T-cell (primary cell): ENCODE results near the gene FCRL5. TPM values are rescaled to one million over a fixed set of nuclear protein-coding genes. Genes with fewer than 3 reads are reported as not detected.

Experiments used
- ATAC-seq, 4 experiments: fragments of 200-7000 bp in 3 of 4; fragments of 150-1000 bp in 1 of 4; cut with Tn5 transposase; replicated peaks in 1 of 4; 1 replicate in 3 of 4; 2 replicates in 1 of 4; pipeline ENCODE4 v1.10.0; 2021; ENCODE audit warnings: moderate library complexity in 3 of 4, mild to moderate bottlenecking in 2 of 4, moderate number of reproducible peaks in 1 of 4
- CTCF ChIA-PET, 2 donors: fragments of 300-600 bp; sonication (Branson Sonifier 250); formaldehyde crosslinking; loops; one replicate each; lab custom pipeline; 2022; ENCODE audit warnings: antibody characterized with exemption in 2 of 2; lab: Charles Lee
- POLR2A ChIA-PET, 2 donors: fragments of 300-600 bp; sonication (Branson Sonifier 250); formaldehyde crosslinking; loops; one replicate each; lab custom pipeline; 2022; ENCODE audit warnings: antibody characterized with exemption in 2 of 2; lab: Charles Lee
- DNase-seq, 35 experiments: peaks; one replicate each; pipeline versions ENCODE4 v3.0.0 to v3.0.0-alpha.2; 2013 to 2023
- H3K27ac ChIP-seq: one replicate; pipeline ENCODE4 v1.5.1; 2013; ENCODE audit warnings: low read length
- H3K27me3 ChIP-seq, 2 experiments: replicated peaks in 1 of 2; 1 replicate in 1 of 2; 2 replicates in 1 of 2; pipeline versions ENCODE4 v1.6.1 to v1.7.0; 2013; ENCODE audit warnings: low read length in 1 of 2, mixed read lengths in 1 of 2; ENCODE audit not compliant: control insufficient read depth in 2 of 2, insufficient read depth in 2 of 2; ENCODE audit errors: extremely low read depth in 1 of 2
- H3K36me3 ChIP-seq, 2 donors: 1 replicate in 1 of 2; 2 replicates in 1 of 2; pipeline versions ENCODE4 v1.6.1 to v1.7.0; 2013; ENCODE audit warnings: low read length in 1 of 2; ENCODE audit not compliant: control insufficient read depth in 2 of 2, insufficient read depth in 1 of 2; ENCODE audit errors: extremely low read depth in 1 of 2
- H3K4me1 ChIP-seq, 2 experiments: 1 replicate in 1 of 2; 2 replicates in 1 of 2; pipeline versions ENCODE4 v1.6.1 to v1.7.0; 2013; ENCODE audit warnings: low read length in 2 of 2, mixed read lengths in 1 of 2; ENCODE audit not compliant: insufficient read depth in 2 of 2, control insufficient read depth in 1 of 2; ENCODE audit errors: extremely low read depth in 1 of 2
- H3K4me3 ChIP-seq, 2 donors: 1 replicate in 1 of 2; 2 replicates in 1 of 2; pipeline versions ENCODE4 v1.5.1 to v1.7.0; 2013; ENCODE audit warnings: mild to moderate bottlenecking in 2 of 2, low read length in 1 of 2, moderate library complexity in 1 of 2; ENCODE audit not compliant: control insufficient read depth in 1 of 2; ENCODE audit errors: extremely low read depth in 1 of 2
- H3K9me3 ChIP-seq: 2 replicates; pipeline ENCODE4 v1.7.0; 2013
- H3K27ac Mint-ChIP-seq, 2 donors: one replicate each; pipeline ENCODE4 v1.8.0; 2020 to 2021; ENCODE audit warnings: mild to moderate bottlenecking in 2 of 2, mixed read lengths in 2 of 2
- H3K27me3 Mint-ChIP-seq, 2 donors: one replicate each; pipeline ENCODE4 v1.8.0; 2021 to 2022; ENCODE audit warnings: mixed read lengths in 2 of 2
- H3K36me3 Mint-ChIP-seq: one replicate; pipeline ENCODE4 v1.8.0; 2021; ENCODE audit warnings: mixed read lengths
- H3K4me1 Mint-ChIP-seq, 3 donors: one replicate each; pipeline ENCODE4 v1.8.0; 2020 to 2022; ENCODE audit warnings: mixed read lengths in 3 of 3, mild to moderate bottlenecking in 1 of 3
- H3K4me3 Mint-ChIP-seq, 3 donors: one replicate each; pipeline ENCODE4 v1.8.0; 2020 to 2022; ENCODE audit warnings: mild to moderate bottlenecking in 3 of 3, mixed read lengths in 3 of 3, moderate library complexity in 3 of 3
- H3K9me3 Mint-ChIP-seq, 3 donors: one replicate each; pipeline ENCODE4 v1.8.0; 2020 to 2022; ENCODE audit warnings: mixed read lengths in 3 of 3
- WGBS: methylation state at CpG from one replicate; pipeline ENCODE4 v1.1.5; 2013; ENCODE audit warnings: missing lambda C conversion rate; ENCODE audit not compliant: insufficient coverage; 5-methylcytosine and 5-hydroxymethylcytosine counted together
- total RNA-seq, 35 experiments: library from RNA in 6 of 35; stranded (reverse) in 6 of 35; fragments of 120-200 nt in 1 of 35; gene quantifications; one replicate each; pipeline versions ENCODE4 v1.2.1 to v1.2.4 and lab custom pipeline; 2013 to 2026

FCRL5 gene
- total RNA-seq, 5 donors from 2014 or later (not counting 1 experiment from before 2014, with no cell fraction given), result 0.28 to 1.6 (median 0.76) TPM

DNA sequence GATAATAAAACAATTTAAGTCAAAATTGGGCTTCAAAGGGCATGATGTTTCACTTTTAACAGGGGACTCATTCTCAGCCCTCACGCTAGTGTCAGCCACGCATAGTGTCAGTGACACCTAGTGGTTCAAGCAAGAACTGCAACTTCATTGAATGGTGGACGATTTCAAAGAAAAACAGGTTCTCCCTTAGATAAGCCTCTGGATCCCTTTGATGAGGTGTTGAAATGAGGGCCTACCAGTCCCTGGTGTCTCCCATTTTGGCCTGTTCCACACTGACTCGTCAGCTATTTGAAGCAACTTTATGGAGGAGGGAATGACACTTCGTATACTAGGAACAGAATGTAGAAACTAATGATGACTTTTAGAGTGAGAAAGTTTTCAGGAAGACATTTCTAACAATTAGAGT lies 56.2 kb downstream of the FCRL5 start:
- Mint-ChIP-seq H3K9me3 (no peaks in the 10 kb centered on the region), H3K27ac (no peak overlapping the region), H3K36me3 (no peaks in the 10 kb centered on the region), H3K4me1 (peaks cover 0 to 2% (median 0%) of the 10 kb centered on the region in 3 donors), H3K4me3 (no peak overlapping the region), H3K27me3 (peaks cover 29 to 31% of the 10 kb centered on the region in 2 donors)
- Histone ChIP-seq H3K4me3 (no peak overlapping the region), H3K27ac (no peak overlapping the region), H3K4me1 (no peaks in the 10 kb centered on the region), H3K27me3 (peaks cover 0 to 14% of the 10 kb centered on the region in 2 experiments), H3K9me3 (no peaks in the 10 kb centered on the region), H3K36me3 (no peaks in the 10 kb centered on the region)
- ChIA-PET POLR2A (no interaction called here), CTCF (interaction anchor here in 1 of 2 donors (0.7 to 1.0 kb wide), 2 partner anchors 9 to 13 kb away, joined by 3 read pairs; no protein-coding TSS in a partner anchor)
- ATAC-seq (peak in 2 of 4 experiments; percentile 63 to 69), DNase-seq (peak in 16 of 35 experiments; percentile 5 to 53 (median 18))
- 0% methylated on average over 3 of the region's 5 CpGs for WGBS

DNA sequence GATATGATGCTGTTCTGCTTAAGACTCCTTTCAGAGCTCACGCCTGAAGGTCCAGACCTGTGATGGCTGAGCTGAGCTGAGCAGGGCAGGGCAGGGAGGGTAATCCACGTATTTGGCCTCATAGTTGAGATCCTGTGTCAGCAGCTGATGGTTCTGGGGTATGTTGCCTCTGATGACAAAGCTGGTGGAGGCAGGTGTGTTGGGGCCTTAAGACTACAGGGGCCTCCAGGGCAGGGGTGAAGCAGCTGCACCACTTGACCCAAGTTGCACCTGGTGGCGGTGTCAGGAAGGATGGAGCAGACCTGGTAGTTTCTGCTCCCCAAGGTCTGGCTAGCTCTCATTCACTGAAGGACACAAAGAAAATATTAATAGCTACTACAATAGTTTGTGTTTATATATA lies 57.0 kb downstream of the FCRL5 start:
- Mint-ChIP-seq H3K4me3 (no peak overlapping the region), H3K27me3 (peaks cover 29 to 31% of the 10 kb centered on the region in 2 donors), H3K4me1 (peaks cover 0 to 2% (median 0%) of the 10 kb centered on the region in 3 donors), H3K27ac (no peak overlapping the region), H3K9me3 (no peaks in the 10 kb centered on the region), H3K36me3 (no peaks in the 10 kb centered on the region)
- CTCF ChIA-PET, result interaction anchor here (0.6 to 1.2 kb wide), 4 partner anchors 11 to 1324 kb away, joined by 3 read pairs; no protein-coding TSS in a partner anchor
- H3K36me3 ChIP-seq, result no peaks in the 10 kb centered on the region
- ATAC-seq, result no peak
- H3K27me3 ChIP-seq, result peaks cover 0 to 17% of the 10 kb centered on the region in 2 experiments
- no peaks in the 10 kb centered on the region for H3K4me1 ChIP-seq
- no peak overlapping the region for H3K4me3 ChIP-seq
- H3K27ac ChIP-seq, result no peak overlapping the region
- WGBS, result 54% methylated on average over 2 of the region's 3 CpGs
- no peak for DNase-seq
- POLR2A ChIA-PET, result no interaction called here
- no peaks in the 10 kb centered on the region for H3K9me3 ChIP-seq

- H3K27me3 ChIP-seq, result peaks cover 0 to 16% of the 10 kb centered on the region in 2 experiments
- H3K4me3 ChIP-seq, result no peak overlapping the region
- Mint-ChIP-seq H3K27me3 (peaks cover 27 to 29% of the 10 kb centered on the region in 2 donors), H3K36me3 (no peaks in the 10 kb centered on the region), H3K9me3 (no peaks in the 10 kb centered on the region), H3K27ac (no peak overlapping the region), H3K4me3 (no peak overlapping the region), H3K4me1 (peaks cover 0 to 2% (median 0%) of the 10 kb centered on the region in 3 donors)
- H3K9me3 ChIP-seq, result no peaks in the 10 kb centered on the region
- no peaks in the 10 kb centered on the region for H3K4me1 ChIP-seq
- POLR2A ChIA-PET, result no interaction called here
- H3K36me3 ChIP-seq, result no peaks in the 10 kb centered on the region
- 54% methylated on average over 3 of the region's 4 CpGs for WGBS
- DNase-seq (no peak), ATAC-seq (no peak)
- no peak overlapping the region for H3K27ac ChIP-seq
- CTCF ChIA-PET, result interaction anchor here in 1 of 2 donors (0.6 kb wide), 1 partner anchor 137 kb away, joined by 3 read pairs; no protein-coding TSS in a partner anchor
Observed at GRCh38 chr1:157494093-157494492, 58.2 kb downstream of the FCRL5 start.

DNA sequence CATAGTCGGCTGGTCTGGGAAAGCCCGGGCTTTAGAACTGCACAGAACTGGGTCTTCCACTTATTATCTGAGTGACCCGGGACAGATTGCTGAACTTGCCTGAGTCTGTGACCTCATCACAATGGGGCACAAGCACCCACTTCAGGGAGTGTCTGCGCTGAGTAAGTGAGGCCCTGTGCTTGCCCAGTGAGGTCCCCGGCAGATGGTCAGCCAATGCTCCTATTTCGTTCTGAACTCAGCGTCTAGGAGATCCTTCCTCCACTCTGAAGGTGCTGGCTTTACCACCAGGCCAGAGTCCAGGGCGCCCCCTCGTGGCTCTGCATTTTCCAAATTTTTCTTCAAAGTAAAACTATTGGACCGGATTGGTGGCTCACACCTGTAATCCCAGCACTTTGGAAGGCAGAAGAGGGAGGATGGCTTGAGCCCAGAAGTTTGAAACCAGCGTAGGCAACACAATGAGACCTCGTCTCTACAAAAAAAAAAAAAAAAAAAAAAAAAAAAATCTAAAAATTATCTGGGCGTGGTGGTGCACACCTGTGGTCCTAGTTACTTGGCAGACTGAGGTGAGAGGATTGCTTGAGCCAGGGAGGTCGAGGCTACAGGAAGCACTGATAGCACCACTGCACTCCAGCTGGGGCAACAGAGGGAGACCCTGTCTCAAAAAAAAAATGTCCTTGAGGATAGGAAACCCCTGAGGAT lies 61.7 kb downstream of the FCRL5 start:
- Histone ChIP-seq H3K4me3 (no peak overlapping the region), H3K9me3 (no peaks in the 10 kb centered on the region), H3K27ac (no peak overlapping the region), H3K4me1 (no peaks in the 10 kb centered on the region), H3K36me3 (no peaks in the 10 kb centered on the region), H3K27me3 (peaks cover 0 to 16% of the 10 kb centered on the region in 2 experiments)
- Mint-ChIP-seq H3K4me1 (no peaks in the 10 kb centered on the region), H3K27ac (no peak overlapping the region), H3K4me3 (no peak overlapping the region), H3K36me3 (no peaks in the 10 kb centered on the region), H3K27me3 (peaks cover 24 to 27% of the 10 kb centered on the region in 2 donors), H3K9me3 (no peaks in the 10 kb centered on the region)
- POLR2A ChIA-PET, result no interaction called here
- 39% methylated on average over 11 of the region's 14 CpGs for WGBS
- CTCF ChIA-PET, result no interaction called here
- ATAC-seq, result no peak
- DNase-seq, result peak in 26 of 35 experiments; percentile 12 to 53 (median 36)

- Histone ChIP-seq H3K27ac (no peak overlapping the region), H3K9me3 (no peaks in the 10 kb centered on the region), H3K4me1 (no peaks in the 10 kb centered on the region), H3K27me3 (peaks cover 0 to 8% of the 10 kb centered on the region in 2 experiments), H3K4me3 (no peak overlapping the region), H3K36me3 (no peaks in the 10 kb centered on the region)
- Mint-ChIP-seq H3K4me3 (no peak overlapping the region), H3K27me3 (peaks cover 11 to 14% of the 10 kb centered on the region in 2 donors), H3K27ac (no peak overlapping the region), H3K36me3 (no peaks in the 10 kb centered on the region), H3K9me3 (no peaks in the 10 kb centered on the region), H3K4me1 (no peaks in the 10 kb centered on the region)
- CTCF ChIA-PET, result no interaction called here
- WGBS, result no CpG with 5 or more reads among the region's 2 CpGs
- POLR2A ChIA-PET, result no interaction called here
- DNase-seq (no peak), ATAC-seq (no peak)
Observed at GRCh38 chr1:157488156-157488555, 64.2 kb downstream of the FCRL5 start.

DNA sequence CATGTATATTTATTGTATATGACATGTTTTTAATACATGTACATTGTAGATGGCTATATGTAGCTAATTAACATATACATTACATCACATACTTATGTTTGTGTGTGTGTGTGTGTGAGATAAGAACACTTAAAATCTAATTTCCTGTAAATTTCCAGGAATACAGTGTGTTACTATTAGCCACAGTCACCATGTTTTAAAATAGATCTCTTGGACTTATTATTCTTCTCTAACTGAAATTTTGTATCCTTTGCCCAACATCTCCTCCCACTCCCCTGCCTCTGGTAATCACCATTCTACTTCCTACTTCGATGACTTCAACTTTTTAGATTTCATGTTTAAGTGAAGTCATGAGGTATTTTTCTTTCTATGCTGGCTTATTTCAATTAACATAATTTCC lies 64.8 kb downstream of the FCRL5 start:
- peaks cover 0 to 8% of the 10 kb centered on the region in 2 experiments for H3K27me3 ChIP-seq
- no CpG with 5 or more reads among the region's 1 CpG for WGBS
- H3K4me1 Mint-ChIP-seq, result no peaks in the 10 kb centered on the region
- H3K9me3 ChIP-seq, result no peaks in the 10 kb centered on the region
- no peak overlapping the region for H3K27ac Mint-ChIP-seq
- no peaks in the 10 kb centered on the region for H3K9me3 Mint-ChIP-seq
- no peak overlapping the region for H3K27ac ChIP-seq
- H3K36me3 ChIP-seq, result no peaks in the 10 kb centered on the region
- no peaks in the 10 kb centered on the region for H3K36me3 Mint-ChIP-seq
- no peaks in the 10 kb centered on the region for H3K4me1 ChIP-seq
- ATAC-seq (no peak), DNase-seq (no peak)
- H3K27me3 Mint-ChIP-seq, result peaks cover 9 to 14% of the 10 kb centered on the region in 2 donors
- H3K4me3 Mint-ChIP-seq, result no peak overlapping the region
- POLR2A ChIA-PET, result no interaction called here
- CTCF ChIA-PET, result no interaction called here
- H3K4me3 ChIP-seq, result no peak overlapping the region
